AG04450 (cell line): ENCODE results near the gene RBM27. TPM values are rescaled to one million over a fixed set of nuclear protein-coding genes. Genes with fewer than 3 reads are reported as not detected.

Source experiments
- CTCF ChIA-PET: fragments of 300-600, 350-600 bp; formaldehyde crosslinking; extraction: SDS; loops from one replicate; lab custom pipeline; 2022; ENCODE audit warnings: antibody characterized with exemption, inconsistent platforms; lab: Charles Lee
- POLR2A ChIA-PET: fragments of 350-600 bp; formaldehyde crosslinking; extraction: SDS; loops from one replicate; lab custom pipeline; 2021; ENCODE audit warnings: antibody characterized with exemption, inconsistent platforms; lab: Yijun Ruan, JAX
- DNase-seq: peaks from one replicate; pipeline ENCODE4 v3.0.0-alpha.2; 2011; ENCODE audit warnings: low read depth, low spot score
- H3K27ac ChIP-seq: one replicate; pipeline ENCODE4 v1.5.1; 2012; ENCODE audit warnings: low read depth, low read length, control low read depth
- H3K27me3 ChIP-seq: one replicate; pipeline ENCODE4 v1.6.0; 2012; ENCODE audit warnings: low read length; ENCODE audit not compliant: control insufficient read depth, insufficient read depth
- H3K4me3 ChIP-seq: 2 replicates; pipeline ENCODE4 v1.5.1; 2011; ENCODE audit warnings: mild to moderate bottlenecking, low read depth, low read length, control low read depth
- H3K9me3 ChIP-seq: 2 replicates; pipeline ENCODE4 v1.5.1; 2012; ENCODE audit warnings: low read length; ENCODE audit not compliant: control insufficient read depth, insufficient read depth
- CTCF ChIP-seq: IDR thresholded peaks from 2 replicates; pipeline ENCODE4 v1.5.1; 2011; ENCODE audit warnings: low read depth, low read length, control low read depth, inconsistent platforms
- polyA minus RNA-seq: library from RNA; depleted of rRNA, polyadenylated mRNA; stranded (reverse); fragments of >200 nt; gene quantifications from 2 replicates; pipeline ENCODE4 v1.2.3, GENCODE V29; 2011; rRNA and poly(A)+ RNA removed
- polyA plus RNA-seq: library from polyadenylated mRNA; depleted of rRNA; stranded (reverse); fragments of >200 nt; gene quantifications from 2 replicates; pipeline ENCODE4 v1.2.3, GENCODE V29; 2011; rRNA removed

RBM27 gene
- 14.4 and 16.7 TPM in 2 replicates for polyA plus RNA-seq
- 68.3 and 75.4 TPM in 2 replicates for polyA minus RNA-seq

GRCh38 chr5:146203011-146203871 lies at the start of gene RBM27:
RBM27 (plus strand) TSS chr5:146203605; CDS start chr5:146203766, 161 bp downstream.
- peak; percentile 98 for DNase-seq
- Histone ChIP-seq H3K9me3 (no peaks in the 10 kb centered on the region; the same call in 1 of the 2 replicates), H3K27me3 (no peaks in the 10 kb centered on the region), H3K27ac (peak within 1 kb of the TSS; percentile 91), H3K4me3 (peak within 1 kb of the TSS; percentile 89)
- no peak for TF ChIP-seq CTCF
- CTCF ChIA-PET, result interaction anchor here (0.5 kb wide), 1 partner anchor 262 kb away, joined by 3 read pairs; no protein-coding TSS in a partner anchor
- POLR2A ChIA-PET, result interaction anchor here (0.6 to 1.0 kb wide), 6 partner anchors 13 to 244 kb away, joined by 3 to 5 read pairs (median 3); no protein-coding TSS in a partner anchor

GRCh38 chr5:146158255-146158654 lies 45.1 kb upstream of the RBM27 start:
- H3K27ac ChIP-seq, result no peak overlapping the region
- ChIA-PET CTCF (interaction anchor here (1.0 kb wide), 1 partner anchor 28 kb away, joined by 3 read pairs; no protein-coding TSS in a partner anchor), POLR2A (no interaction called here)
- H3K9me3 ChIP-seq, result peaks cover 3% of the 10 kb centered on the region; the same call in 1 of the 2 replicates
- TF ChIP-seq CTCF, result no peak
- no peak overlapping the region for H3K4me3 ChIP-seq
- DNase-seq, result no peak
- no peaks in the 10 kb centered on the region for H3K27me3 ChIP-seq

GRCh38 chr5:146164382-146164781 lies 39.0 kb upstream of the RBM27 start:
- ChIA-PET POLR2A (no interaction called here), CTCF (no interaction called here)
- no peak for DNase-seq
- H3K27me3 ChIP-seq, result no peaks in the 10 kb centered on the region
- H3K27ac ChIP-seq, result no peak overlapping the region
- peaks cover 3% of the 10 kb centered on the region; the same call in 1 of the 2 replicates for H3K9me3 ChIP-seq
- H3K4me3 ChIP-seq, result no peak overlapping the region
- no peak for TF ChIP-seq CTCF

GRCh38 chr5:146165460-146165859 lies 37.9 kb upstream of the RBM27 start:
- Histone ChIP-seq H3K27ac (no peak overlapping the region), H3K9me3 (peaks cover 3% of the 10 kb centered on the region; the same call in 1 of the 2 replicates), H3K4me3 (no peak overlapping the region), H3K27me3 (no peaks in the 10 kb centered on the region)
- DNase-seq, result no peak
- ChIA-PET POLR2A (no interaction called here), CTCF (interaction anchor here (0.6 to 0.8 kb wide), 2 partner anchors 11 to 35 kb away, joined by 4 to 7 read pairs; no protein-coding TSS in a partner anchor)
- TF ChIP-seq CTCF, result no peak

- H3K9me3 ChIP-seq, result peaks cover 3% of the 10 kb centered on the region; the same call in 1 of the 2 replicates
- H3K4me3 ChIP-seq, result no peak overlapping the region
- no peaks in the 10 kb centered on the region for H3K27me3 ChIP-seq
- POLR2A ChIA-PET, result no interaction called here
- H3K27ac ChIP-seq, result no peak overlapping the region
- DNase-seq, result no peak
- CTCF ChIA-PET, result interaction anchor here (0.6 to 0.9 kb wide), 3 partner anchors 10 to 281 kb away, joined by 3 to 7 read pairs (median 4); partner anchors contain the start of gene TCERG1
- no peak for TF ChIP-seq CTCF
These were observed 37.5 kb upstream of the RBM27 start for GRCh38 chr5:146165903-146166302.
